ENCODE data around the gene ENTHD1.
"Not testable (repeated sequence)": the region's sequence is repeated elsewhere in the genome, so short reads cannot be mapped to it uniquely, and the experiment has no call there.

The ENTHD1 gene

DNA sequence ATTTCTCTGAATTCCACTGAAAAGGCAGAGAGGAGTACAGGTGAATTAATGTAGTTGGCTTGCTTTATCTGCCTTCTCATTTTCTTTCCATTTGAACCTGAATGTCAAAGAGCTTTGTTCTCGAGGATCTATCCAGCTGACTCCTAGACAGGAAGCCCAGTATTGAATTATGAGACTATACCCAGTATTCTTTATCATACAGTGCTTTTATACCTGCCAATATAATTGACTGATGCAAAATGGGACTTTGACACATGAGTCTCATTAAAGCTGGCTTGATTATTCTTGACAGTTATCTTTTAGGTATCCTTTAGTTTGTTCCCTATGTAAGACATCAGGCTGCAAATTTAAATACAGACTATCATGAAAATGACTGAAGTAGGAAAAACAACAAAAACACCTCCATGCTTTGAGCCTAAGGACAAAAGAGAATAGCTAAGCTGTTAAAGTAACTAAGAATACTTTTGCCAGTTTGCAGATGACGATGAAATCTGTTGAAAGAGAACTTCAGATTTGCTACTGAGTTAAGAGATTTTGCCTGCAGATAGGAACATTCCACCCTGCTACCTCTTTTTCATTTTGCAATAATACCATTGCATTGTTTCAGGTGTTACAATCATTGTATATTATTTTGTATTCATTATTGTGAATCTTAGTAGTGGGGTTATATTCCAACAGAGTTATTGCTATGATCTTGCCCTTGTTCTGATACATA, 117.1 kb downstream of the ENTHD1 start:
- no peak for DNase-seq

DNA sequence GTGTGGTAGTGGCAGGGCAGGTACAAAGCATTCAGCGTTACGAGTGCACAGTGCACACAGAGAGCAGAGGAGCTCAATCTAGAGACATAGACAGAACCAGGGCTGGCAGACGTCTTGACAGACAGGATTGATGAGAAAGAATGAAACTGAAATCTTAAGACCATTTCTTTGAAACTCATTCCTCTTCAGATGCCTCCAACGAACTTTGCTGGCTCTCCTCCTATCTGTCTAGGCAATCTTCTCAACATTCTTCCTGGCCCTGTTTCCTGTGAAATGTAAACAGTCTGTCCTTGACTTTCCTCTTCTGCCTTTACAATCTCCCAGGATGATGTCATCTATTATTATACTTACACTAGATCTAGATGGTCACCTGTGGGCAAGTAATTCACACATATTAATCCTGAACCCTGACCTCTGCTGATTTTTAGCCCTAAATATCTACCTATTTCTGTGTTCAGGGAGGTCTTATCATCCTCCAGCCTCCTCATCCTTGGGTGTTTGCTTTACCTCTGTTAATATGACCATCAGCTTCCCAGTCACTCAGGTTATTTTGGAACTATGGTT, 119.5 kb downstream of the ENTHD1 start:
- DNase-seq, result peak; percentile 87

DNA sequence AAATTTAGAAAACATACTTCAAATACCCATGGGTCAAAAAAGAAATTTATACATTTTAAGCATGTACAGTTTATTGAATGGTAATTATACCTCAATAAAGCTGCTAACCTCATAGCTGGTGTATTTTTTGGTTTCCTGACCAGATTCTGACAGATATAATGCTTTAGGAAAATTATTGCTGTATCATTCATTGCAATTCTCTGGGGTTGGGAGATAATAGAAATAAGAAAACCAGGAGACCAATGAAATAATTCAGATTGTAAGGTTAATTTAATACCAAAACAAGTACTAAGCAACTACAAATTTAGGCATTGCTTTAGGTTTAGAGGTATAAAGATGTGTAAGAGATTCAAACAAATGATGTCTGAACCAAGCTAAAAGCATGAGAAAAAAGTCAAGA, 120.1 kb downstream of the ENTHD1 start:
- DNase-seq, result no peak

DNA sequence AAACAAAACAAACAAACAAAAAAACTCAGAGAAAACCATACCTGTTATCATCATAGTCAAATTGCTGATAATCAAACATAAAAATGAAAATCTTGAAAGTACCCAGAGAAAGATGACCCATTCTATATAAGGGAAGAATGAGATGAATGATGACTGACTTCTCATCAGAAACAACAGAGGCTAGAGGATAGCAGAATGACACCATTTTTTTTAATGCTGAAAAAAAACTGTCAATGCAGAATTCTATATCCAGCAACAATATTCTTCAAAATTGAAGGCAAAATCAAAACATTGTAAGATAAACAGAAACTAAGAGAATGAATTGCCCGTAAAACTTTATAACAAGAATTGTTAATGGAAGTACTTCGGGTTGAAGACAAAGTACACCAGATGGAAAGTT, 122.1 kb downstream of the ENTHD1 start:
- no peak for DNase-seq

DNA sequence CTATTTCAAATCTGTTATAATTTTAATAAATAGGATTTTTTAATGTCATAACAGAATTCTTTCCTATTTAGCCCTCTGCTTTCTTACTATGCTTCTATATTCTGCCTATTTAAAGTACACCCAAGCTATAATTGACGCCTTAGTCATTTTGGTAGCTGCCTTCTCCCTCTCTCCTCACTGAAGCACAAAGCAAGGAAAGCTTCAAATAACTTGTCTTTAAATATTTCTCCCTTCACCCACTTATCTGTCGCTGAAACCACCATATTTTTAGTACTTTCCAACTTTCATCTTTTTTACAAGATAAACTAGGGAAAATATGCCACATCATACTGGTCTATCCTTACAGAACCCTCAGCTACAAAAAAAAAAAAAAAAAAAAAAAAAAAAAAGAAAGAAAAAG, 127.9 kb downstream of the ENTHD1 start:
- no peak for DNase-seq

DNA sequence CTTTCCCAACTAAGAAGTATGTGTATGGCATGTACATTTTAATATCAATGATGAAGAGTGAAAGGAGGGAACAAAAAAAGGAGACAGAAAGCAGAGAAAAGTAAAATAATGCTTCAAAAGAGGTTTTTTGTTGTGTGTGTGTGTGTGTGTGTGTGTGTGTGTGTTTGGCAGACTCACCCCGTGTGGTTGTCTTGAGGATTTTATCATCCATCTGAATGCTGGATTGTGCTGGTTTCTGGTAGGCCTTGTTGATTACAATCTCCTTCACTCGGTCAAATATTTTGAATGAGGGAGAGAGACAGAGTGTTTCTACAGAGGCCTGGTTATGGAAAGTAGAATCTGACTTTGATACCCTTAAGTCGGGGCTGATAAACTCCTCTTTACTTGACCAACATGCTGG, 128.5 kb downstream of the ENTHD1 start:
- DNase-seq, result no peak

DNA sequence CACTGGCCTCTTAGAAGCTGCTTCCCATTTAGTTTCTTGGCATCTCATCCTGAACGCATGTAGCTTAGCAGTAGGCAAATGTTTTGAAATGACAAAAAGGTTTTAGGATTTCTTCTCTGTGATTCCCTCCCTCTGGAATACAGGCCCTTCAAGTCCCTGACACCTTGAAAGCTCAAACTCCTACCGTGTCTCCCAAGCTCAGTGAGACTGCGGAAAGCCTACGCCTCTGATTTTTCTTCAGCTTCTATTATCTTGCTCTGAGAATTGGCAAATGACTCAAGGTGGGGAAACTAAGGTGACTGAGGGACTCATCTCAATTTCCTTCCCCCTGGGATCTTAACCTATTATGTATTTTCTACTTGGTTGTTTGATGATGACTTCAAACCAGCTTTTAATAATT, 130.3 kb downstream of the ENTHD1 start:
- no peak for DNase-seq

DNA sequence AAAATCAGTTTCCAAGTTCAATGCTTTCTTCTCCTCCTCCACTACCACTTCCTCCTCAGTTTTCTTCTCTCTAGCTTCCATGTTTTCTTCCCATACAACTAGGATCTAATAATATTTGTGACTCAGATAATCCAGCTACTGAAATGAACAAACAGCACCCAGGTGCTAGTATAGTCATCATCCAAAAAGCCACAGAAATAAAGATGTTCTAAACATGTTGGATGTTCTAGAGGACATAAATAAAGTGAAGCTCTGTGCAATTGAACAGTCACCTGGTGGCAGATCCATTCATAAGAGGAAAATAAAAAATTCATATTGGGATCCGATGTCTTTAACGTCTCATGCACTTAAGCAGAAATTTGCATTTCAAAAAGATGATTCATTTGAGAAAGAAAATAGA, 142.8 kb downstream of the ENTHD1 start:
- no peak for DNase-seq

DNA sequence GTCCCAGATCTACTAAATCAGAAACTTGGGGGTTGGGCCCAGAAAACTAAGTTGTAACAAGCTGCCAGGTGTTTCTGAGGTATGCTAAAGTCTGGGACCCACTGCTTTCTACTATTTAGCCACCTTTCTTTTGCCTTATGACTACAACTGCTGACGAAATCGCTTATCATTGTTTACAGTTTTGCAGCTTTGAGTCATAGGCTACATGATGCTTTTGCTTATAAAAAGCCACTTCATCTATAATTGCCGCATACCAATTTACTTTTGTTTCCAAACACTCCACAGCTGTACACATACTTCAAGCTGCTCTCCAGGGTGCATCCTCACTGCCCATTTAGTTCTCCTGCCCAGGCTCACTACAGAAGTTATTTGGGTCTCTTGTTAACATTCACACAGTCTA, 144.7 kb downstream of the ENTHD1 start:
- peak; percentile 27 for DNase-seq

DNA sequence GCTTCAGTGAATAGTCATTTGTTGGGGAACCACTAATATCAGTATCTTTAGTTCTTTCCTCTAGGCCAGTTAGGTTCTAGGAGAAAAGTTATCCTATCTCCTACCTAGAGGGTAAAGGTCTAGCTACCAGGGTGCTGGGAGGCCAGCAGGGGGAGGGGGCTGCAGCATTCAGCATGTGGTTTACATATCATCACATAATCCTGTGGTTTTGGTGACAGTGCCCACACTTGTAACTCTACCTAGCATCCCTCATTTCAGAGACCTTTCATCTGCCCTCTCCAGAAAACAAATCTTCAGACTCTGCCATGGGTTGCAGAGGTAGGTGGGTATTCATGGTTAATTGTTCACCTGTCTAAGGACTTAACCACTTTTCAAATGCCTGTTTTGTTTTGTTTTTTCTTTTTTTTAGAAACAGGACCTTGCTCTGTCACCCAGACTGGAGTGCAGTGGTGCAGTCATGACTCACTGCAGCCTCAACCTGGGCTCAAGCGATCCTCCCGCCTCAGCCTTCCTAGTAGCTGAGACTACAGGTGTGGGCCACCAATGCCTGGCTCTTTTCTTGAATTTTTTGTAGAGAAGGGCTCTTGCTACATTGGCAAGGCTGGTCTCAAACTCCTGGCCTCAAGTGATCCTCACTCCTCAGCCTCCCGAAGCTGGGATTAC, 146.8 kb downstream of the ENTHD1 start:
- DNase-seq, result peak; percentile 27

DNA sequence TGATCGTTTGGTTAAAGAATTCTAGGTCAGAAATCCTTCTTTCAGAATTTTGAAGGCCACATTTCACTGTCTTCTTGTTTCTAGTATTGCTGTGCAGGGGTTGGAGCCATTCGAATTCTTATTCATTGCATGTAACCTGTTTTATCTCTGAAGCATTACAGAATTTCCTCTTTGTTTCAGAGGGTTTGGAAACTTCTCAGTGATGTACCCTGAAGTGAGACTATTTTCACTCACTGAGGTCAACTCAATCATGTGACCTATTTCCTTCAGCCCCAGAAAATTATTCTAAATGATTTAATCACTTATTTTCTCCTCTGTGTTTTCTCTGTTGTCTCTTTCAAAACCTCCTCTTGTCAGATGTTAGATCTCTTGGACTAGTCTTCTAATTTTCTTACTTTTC, 147.8 kb downstream of the ENTHD1 start:
- DNase-seq, result peak; percentile 39

DNA sequence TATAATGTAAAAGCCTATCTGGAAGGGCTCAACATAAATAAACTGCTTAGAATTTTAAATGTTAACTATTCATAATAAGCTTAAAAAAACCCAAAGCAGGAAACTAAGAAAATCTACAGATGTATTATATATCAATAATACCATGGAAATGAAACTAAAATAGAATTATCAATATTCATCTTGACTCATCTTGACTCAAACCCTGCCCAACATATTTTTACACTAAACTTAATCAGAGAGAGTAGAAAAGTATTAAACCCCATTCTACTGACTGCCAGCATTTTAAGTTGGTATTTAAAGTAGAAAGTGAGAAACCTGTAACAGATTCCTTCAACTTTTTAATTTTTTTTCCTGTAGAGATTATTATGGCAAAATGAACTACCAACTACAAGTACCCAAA, 149.2 kb downstream of the ENTHD1 start:
- no peak for DNase-seq

DNA sequence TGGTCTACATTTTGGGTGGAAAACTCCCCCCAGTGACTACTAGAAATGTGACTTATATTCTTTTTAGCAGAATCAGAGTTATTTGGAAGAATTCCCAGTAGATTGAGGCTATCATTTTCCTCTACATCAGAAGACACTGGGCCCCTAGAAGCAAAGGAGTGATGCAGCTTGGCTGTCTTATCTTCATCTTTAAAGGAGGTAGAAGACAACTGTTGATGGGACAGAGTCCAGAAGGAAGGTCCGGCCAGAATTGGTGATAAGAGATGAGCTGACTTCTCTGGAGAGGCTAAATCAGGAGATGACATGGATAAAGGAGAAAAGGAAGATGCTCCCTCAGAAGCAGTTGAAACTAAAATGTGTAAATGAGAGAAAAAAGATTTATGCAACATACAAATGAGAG, 149.6 kb downstream of the ENTHD1 start:
- no peak for DNase-seq

DNA sequence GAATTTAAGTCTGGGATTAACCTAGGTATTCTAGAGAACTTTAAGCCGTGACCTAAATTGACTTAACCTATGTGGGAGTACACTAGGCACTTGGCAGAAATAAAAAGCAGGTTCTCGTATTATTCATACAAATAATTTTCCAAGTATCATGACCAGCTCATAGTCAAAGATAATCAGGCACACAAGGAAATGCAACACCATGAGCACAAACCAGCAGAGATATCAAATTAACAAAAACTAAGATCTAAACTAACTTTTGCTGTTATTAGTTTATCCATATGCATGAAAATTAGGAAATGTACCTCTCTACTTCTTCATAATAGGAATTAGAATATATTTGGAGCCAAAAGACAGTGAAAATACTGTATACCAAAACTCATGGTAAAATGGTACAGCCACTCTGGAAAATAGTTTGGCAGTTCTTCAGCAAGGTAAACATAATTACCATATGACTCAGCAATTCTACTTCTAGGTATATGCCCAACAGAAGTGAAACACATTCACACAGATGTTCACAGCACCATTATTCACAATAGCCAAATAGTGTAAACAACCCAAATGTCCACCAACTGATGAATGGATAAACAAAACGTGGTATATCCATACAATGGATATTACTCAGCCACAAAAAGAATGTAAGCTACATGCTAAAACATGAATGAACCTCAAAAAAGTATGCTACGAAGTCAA, 154.1 kb downstream of the ENTHD1 start:
- DNase-seq, result no peak

DNA sequence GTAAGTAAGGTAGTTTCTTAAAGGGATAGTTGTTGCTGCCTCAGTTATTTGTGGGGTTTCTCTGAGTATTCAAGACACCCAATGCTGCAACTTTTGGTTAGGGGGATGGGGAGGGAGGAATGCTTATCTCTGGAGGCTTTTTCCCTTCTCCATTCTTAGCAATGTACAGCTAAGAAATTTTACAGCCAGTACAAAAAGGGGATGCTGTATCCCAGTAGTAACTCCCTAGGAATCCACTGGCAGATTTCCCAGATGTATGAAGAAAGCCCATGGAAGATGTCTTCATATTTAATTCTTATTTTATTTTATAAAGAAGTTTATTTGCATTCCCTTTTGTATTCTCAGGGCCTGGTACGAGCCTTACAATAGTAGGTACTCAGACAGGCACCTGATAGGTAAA, 154.8 kb downstream of the ENTHD1 start:
- no peak for DNase-seq

DNA sequence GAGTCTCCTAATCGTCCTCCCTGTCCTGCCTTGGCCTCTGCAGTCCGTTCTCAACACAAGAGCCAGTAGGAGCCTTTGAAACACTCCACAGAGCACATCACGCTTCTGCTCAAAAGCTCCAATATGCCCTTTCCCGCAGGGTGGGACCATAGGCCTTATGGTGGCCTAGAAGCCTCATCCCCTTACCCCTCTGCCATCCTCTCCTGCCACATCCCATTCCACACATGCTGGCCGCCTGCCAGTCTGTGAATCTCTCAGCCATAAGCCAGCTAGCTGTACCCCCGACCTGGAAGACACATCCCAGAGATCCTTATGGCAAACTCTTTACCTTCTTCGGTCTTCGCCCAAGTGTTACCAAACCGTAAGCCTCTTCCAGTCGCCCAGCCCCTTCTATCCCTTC, 157.8 kb downstream of the ENTHD1 start:
- DNase-seq, result no peak

DNA sequence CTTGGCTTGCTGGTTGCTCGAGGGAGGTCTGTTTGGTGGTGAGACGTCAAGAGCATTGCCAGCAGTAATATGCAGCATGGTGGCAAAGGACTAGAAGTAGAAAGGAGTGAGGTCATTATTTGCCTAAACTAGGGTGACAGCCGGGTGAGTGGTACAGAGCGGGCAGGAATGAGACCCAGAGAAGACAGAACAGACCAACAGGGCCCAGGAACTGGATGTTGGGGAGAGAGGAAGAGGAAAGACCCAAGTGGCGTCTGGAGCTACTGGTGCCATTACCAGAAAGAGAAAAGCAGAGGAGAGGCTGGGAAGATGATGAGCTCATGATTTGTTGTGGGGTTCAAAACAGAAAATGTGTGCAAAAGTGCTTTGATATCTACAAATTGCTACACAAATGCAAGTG, 158.7 kb downstream of the ENTHD1 start:
- no peak for DNase-seq

DNA sequence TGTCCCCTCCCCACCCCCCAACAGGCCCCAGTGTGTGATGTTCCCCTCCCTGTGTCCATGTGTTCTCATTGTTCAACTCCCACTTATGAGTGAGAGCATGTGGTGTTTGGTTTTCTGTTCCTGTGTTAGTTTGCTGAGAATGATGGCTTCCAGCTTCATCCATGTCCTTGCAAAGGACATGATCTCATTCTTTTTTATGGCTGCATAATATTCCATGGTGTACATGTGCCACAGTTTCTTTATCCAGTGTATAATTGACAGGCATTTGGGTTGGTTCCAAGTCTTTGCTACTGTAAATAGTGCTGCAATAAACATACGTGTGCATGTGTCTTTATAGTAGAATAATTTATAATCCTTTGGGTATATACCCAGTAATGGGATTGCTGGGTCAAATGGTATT, 159.5 kb downstream of the ENTHD1 start:
- DNase-seq, result not testable (repeated sequence)

DNA sequence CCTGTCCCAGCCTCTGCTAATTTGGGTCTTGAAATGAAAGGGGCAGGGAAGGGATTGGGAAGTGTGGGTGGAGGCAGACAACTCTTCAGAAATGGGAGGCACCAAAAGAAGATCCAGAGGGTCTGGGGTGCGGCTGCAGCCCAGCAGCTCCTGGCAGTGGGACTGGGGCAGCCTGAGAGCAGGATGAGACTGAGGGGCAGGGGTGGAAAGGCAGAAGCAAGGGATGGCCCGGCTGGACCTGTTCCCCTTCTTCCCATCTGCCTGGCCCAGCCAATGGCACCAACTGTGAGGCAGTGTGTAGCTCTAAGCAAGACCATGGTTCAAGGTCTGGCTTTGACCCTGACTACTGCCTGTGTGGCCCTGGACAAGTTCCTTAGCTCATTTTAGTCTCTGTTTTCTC, 160.4 kb downstream of the ENTHD1 start:
- DNase-seq, result no peak

DNA sequence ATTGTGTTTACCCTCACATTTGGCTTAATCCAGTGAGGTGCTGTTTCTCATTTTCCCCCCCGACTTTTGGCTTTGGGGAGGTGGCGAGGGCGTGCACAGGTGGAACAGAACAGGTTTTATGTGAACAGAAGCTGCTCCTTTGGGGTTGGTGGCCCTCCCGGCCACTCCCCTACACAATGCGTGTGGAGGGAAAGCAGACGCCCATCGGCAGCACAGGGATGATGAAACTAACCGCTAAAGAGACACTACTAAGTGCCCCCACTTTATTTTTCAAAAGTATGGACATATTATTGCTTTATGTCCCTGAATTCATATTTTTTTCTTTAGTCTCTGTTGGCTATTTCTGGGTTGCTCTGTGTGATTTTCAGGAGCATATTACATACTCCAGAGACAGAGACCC, 160.9 kb downstream of the ENTHD1 start:
- no peak for DNase-seq

DNA sequence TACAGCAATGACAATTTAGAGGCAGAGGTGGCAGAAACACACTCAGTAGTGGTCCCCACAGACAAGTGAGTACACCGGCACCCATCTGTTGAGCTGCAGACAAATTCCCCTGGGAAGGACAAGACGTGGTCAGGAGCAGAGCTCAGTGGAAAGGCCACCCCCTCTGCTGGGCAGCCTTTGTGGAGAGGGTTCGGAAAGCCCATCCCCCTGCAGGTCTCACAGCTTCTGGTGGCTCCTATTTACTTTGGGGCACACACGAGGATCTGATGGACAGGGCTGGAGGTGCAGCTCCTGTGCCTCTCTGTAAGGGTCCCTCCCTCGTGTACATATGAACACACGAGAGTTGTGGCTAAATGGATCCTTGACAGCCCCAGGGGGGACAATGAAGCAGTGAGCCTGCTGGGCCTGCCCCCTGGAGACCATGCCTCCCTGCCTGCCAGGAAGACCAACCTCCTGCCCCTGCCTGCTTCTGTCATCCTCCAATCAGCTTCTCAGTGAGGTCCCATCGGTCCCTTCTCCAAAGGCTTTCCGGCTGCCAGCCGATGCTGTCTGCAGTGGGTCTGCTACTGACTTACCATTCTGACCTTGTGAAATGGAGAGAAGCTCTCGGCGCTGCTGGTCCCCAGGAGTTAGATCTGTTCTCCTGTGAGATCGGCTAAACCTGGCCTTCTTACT, 161.5 kb downstream of the ENTHD1 start:
- no peak for DNase-seq

DNA sequence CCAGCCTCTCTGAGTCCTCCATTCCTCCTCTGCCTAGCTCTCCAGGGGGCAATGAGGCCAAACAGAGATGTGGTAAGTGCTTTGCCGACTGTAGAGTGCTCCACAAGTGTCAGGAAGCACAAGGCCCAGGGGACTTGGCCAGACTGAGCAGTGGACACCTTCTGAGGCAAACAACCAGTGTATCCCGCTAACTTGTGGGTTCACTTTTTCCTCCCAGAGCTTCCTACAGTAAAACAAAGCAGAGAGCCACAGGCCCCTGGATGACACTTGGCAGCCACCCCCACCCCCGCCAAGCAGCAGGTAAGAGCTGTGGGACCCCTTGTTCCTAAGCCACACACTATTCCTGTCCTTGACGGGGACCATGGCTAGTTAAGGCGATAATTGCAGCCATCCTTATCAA, 162.1 kb downstream of the ENTHD1 start:
- no peak for DNase-seq

DNA sequence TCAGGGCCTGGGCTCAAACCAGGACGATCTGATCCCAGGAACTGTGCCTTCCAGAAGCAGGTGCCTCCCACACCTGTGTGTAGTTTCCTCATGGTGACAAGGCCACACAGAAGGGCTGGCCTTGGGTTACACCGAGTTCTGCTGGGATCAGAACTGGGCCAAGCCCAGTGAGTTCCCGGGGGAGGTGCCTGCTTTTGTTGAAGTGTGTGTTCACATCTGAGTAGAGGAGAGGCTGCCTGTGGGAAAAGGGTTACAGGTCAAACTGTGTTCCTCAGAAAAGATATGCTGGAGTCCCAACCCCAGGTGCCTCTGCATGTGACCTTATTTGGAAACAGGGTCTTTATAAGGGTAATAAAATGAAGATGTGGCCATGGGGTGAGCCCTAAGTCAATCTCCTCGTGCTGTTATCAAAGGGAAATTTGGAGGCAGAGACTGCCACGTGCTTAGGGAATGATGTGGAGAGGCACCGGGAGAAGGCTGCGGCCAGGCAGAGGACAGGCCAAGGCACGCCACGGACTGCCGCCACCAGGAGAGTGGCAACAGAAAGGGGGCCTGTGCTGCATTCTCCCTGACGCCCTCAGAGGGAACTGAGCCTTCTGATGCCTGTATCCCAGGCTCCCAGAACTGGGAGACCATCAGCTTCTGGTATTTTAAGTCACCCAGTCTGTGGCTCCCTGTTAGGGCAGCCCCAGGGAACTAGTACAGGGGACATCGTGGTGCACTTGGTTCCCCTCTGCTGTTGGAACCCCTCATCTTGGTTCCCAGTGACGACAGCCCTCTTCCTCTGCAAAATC, 164.2 kb downstream of the ENTHD1 start:
- no peak for DNase-seq

All from activated CD4-positive, alpha-beta T cell treated with anti-CD3 and anti-CD28 coated beads, Interleukin-2, Interleukin-6, amounts not matched to agents 100 ng/mL and 50 ng/mL, durations not matched to agents 16 hours and 8 hours (primary cell).